ENCODE results near the gene FOXP1. TPM values are rescaled to one million over a fixed set of nuclear protein-coding genes. Genes with fewer than 3 reads are reported as not detected.

Gene FOXP1
- total and polyA plus RNA-seq, 8 donors: 13.4 to 74.1 (median 44.1) TPM

DNA sequence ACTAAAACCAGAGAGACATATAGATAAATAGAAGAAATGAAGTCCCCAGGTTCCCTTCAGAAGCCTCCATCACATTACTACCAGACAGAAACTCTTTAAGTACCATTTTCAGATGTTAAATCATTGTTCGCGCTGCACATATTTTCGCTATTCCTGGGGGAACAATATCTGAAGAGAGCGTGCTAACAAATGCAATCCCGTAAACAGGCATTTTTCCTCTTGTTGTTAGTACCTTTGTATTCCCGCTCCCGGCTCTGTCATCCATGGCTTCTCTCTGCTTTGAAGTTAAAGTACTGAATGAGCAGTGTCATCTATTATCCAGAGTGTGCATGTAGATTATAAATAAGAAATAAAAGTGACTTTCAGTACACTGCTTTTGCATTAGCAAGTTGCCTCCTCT lies 412.3 kb downstream of the FOXP1 start:
- H3K36me3 ChIP-seq: no peaks in the 10 kb centered on the region
- H3K4me3 ChIP-seq: no peak overlapping the region
- H3K27me3 ChIP-seq: no peaks in the 10 kb centered on the region
- no peaks in the 10 kb centered on the region for H3K9me3 ChIP-seq
- intact Hi-C loops (cut with DNase I): no loop called here
- DNase-seq (no peak), ATAC-seq (no peak), FAIRE-seq (no peak)
- 94 to 97% methylated on average over 7 of the region's 7 CpGs for WGBS, 2 donors
- H3K27ac ChIP-seq: no peak overlapping the region
- H3K4me1 ChIP-seq: peaks cover 17 to 22% (median 22%) of the 10 kb centered on the region in 3 donors
- TF ChIP-seq CTCF (IDR thresholded peaks at IDR 0.05): no peak

- DNase-seq: no peak
- no peak for FAIRE-seq
- peak in 3 of 4 donors; percentile 35 to 46 (median 37) for ATAC-seq
- Histone ChIP-seq H3K36me3 (no peaks in the 10 kb centered on the region), H3K27ac (peak overlapping the region in 2 of 4 donors; percentile 64 to 66), H3K9me3 (no peaks in the 10 kb centered on the region), H3K4me1 (peaks cover 12 to 28% (median 26%) of the 10 kb centered on the region in 3 donors), H3K4me3 (peak overlapping the region in 1 of 4 donors; percentile 2), H3K27me3 (no peaks in the 10 kb centered on the region)
- intact Hi-C loops (cut with DNase I): loop anchor here in 1 of 3 donors (10.0 kb wide), 1 partner anchor 86 kb away; no protein-coding TSS in a partner anchor
- TF ChIP-seq CTCF (IDR thresholded peaks at IDR 0.05): no peak
- WGBS, 2 donors: 41 to 45% methylated on average over 11 of the region's 11 CpGs
Measured at GRCh38 chr3:71168880-71169411, 414.6 kb downstream of the FOXP1 start.

- FAIRE-seq (no peak), ATAC-seq (peak in 2 of 4 donors; percentile 31 to 36), DNase-seq (no peak)
- no peak for TF ChIP-seq CTCF (IDR thresholded peaks at IDR 0.05)
- Histone ChIP-seq H3K27ac (peak overlapping the region in 2 of 4 donors; percentile 64 to 66), H3K36me3 (no peaks in the 10 kb centered on the region), H3K9me3 (no peaks in the 10 kb centered on the region), H3K4me1 (peaks cover 12 to 29% (median 26%) of the 10 kb centered on the region in 3 donors), H3K27me3 (no peaks in the 10 kb centered on the region), H3K4me3 (peak overlapping the region in 1 of 4 donors; percentile 2)
- 58 to 64% methylated on average over 6 of the region's 6 CpGs for WGBS, 2 donors
- intact Hi-C loops (cut with DNase I): loop anchor here in 1 of 3 donors (10.0 kb wide), 1 partner anchor 87 kb away; no protein-coding TSS in a partner anchor
Measured at GRCh38 chr3:71168121-71168721, 415.3 kb downstream of the FOXP1 start.

- intact Hi-C loops (cut with DNase I): loop anchor here in 1 of 3 donors (10.0 kb wide), 1 partner anchor 88 kb away; no protein-coding TSS in a partner anchor
- ATAC-seq: no peak
- DNase-seq: no peak
- no peaks in the 10 kb centered on the region for H3K27me3 ChIP-seq
- WGBS, 2 donors: 75 to 79% methylated on average over 10 of the region's 10 CpGs
- peaks cover 12 to 33% (median 32%) of the 10 kb centered on the region in 3 donors for H3K4me1 ChIP-seq
- H3K4me3 ChIP-seq: no peak overlapping the region
- no peak for TF ChIP-seq CTCF (IDR thresholded peaks at IDR 0.05)
- no peak overlapping the region for H3K27ac ChIP-seq
- FAIRE-seq: no peak
- H3K36me3 ChIP-seq: no peaks in the 10 kb centered on the region
- H3K9me3 ChIP-seq: no peaks in the 10 kb centered on the region
Measured at GRCh38 chr3:71166339-71167240, 416.9 kb downstream of the FOXP1 start.
